ENCODE results near the gene MTFR1L.
A peak's percentile ranks its signal among the peaks of the same experiment; 100 is the strongest.

The MTFR1L gene

GRCh38 chr1:25861316-25862286 is 41.8 kb downstream of the MTFR1L start:
- DNase-seq (ENCODE audit: low read depth), result no peak

- DNase-seq (ENCODE audit: low read depth), result no peak
Observed at GRCh38 chr1:25862785-25863485, 43.2 kb downstream of the MTFR1L start.

GRCh38 chr1:25863486-25864262 is 43.9 kb downstream of the MTFR1L start:
- no peak for DNase-seq (ENCODE audit: low read depth)

GRCh38 chr1:25864434-25864833 is 44.7 kb downstream of the MTFR1L start:
- no peak for DNase-seq (ENCODE audit: low read depth)

- DNase-seq (ENCODE audit: low read depth), result no peak
Observed at GRCh38 chr1:25866288-25866687, 46.5 kb downstream of the MTFR1L start.

GRCh38 chr1:25867210-25867991 is 47.6 kb downstream of the MTFR1L start:
- DNase-seq (ENCODE audit: low read depth), result no peak

- no peak for DNase-seq (ENCODE audit: low read depth)
Observed at GRCh38 chr1:25869909-25870606, 50.3 kb downstream of the MTFR1L start.

GRCh38 chr1:25870614-25871013 is 50.9 kb downstream of the MTFR1L start:
- DNase-seq (ENCODE audit: low read depth), result no peak

GRCh38 chr1:25871086-25871703 is 51.4 kb downstream of the MTFR1L start:
- DNase-seq (ENCODE audit: low read depth), result no peak

- no peak for DNase-seq (ENCODE audit: low read depth)
Observed at GRCh38 chr1:25871704-25872494, 52.1 kb downstream of the MTFR1L start.

- DNase-seq (ENCODE audit: low read depth), result no peak
Observed at GRCh38 chr1:25872713-25873112, 53.0 kb downstream of the MTFR1L start.

GRCh38 chr1:25873120-25873519 is 53.4 kb downstream of the MTFR1L start:
- no peak for DNase-seq (ENCODE audit: low read depth)

GRCh38 chr1:25874209-25874608 is 54.5 kb downstream of the MTFR1L start:
- no peak for DNase-seq (ENCODE audit: low read depth)

GRCh38 chr1:25874635-25875153 is 54.9 kb downstream of the MTFR1L start:
- no peak for DNase-seq (ENCODE audit: low read depth)

- peak; percentile 42 for DNase-seq (ENCODE audit: low read depth)
Observed at GRCh38 chr1:25875154-25875855, 55.6 kb downstream of the MTFR1L start, which contains the start of gene PAQR7. Gene PAQR7 (minus strand): TSS chr1:25875708. CDS start chr1:25863839, 11,869 bp downstream.

GRCh38 chr1:25875856-25876692 is 56.3 kb downstream of the MTFR1L start:
- peak; percentile 4 for DNase-seq (ENCODE audit: low read depth)

- DNase-seq (ENCODE audit: low read depth), result no peak
Observed at GRCh38 chr1:25876693-25877077, 56.9 kb downstream of the MTFR1L start.

- DNase-seq (ENCODE audit: low read depth), result no peak
Observed at GRCh38 chr1:25877155-25877554, 57.4 kb downstream of the MTFR1L start.
